Endothelial cell of umbilical vein (primary cell): ENCODE measurements around the gene GABRR2. TPM values are rescaled to one million over a fixed set of nuclear protein-coding genes. Genes with fewer than 3 reads are reported as not detected.

Experiments
- BruUV-seq: library from RNA; stranded (reverse); fragments of 400-500 nt; replicated peaks from 2 replicates; lab custom pipeline; 2021; lab: Mats Ljungman, UMichigan
- CTCF ChIA-PET: fragments of 300-600, 350-600 bp; sonication (Branson Sonifier 250); formaldehyde crosslinking; loops from one replicate; lab custom pipeline; 2021; ENCODE audit warnings: antibody characterized with exemption, inconsistent platforms; lab: Charles Lee
- POLR2A ChIA-PET: fragments of 300-600, 350-600 bp; sonication (Branson Sonifier 250); formaldehyde crosslinking; loops from one replicate; lab custom pipeline; 2021; ENCODE audit warnings: antibody characterized with exemption, inconsistent platforms; lab: Charles Lee
- DNase-seq: peaks from one replicate; pipeline ENCODE4 v3.0.0-alpha.2; 2011; ENCODE audit warnings: low read depth, low spot score
- FAIRE-seq: peaks from 2 replicates; lab custom pipeline; 2011; peaks lifted over from hg19 to GRCh38; lab: Jason Lieb, UNC
- H2AFZ ChIP-seq: 2 replicates; pipeline ENCODE4 v1.6.0; 2012; ENCODE audit warnings: low read depth, low read length, control low read depth, inconsistent platforms
- H3K27ac ChIP-seq: 2 replicates; pipeline ENCODE4 v1.5.1; 2011; ENCODE audit warnings: low read depth, mild to moderate bottlenecking, control low read depth, low read length, moderate library complexity; ENCODE audit not compliant: insufficient read depth
- H3K27me3 ChIP-seq, 2 experiments: 2 replicates each; pipeline versions ENCODE4 v1.6.0 to v1.6.1; 2011; ENCODE audit warnings: low read length in 2 of 2, mixed read lengths in 1 of 2; ENCODE audit not compliant: control insufficient read depth in 2 of 2, insufficient read depth in 2 of 2
- H3K36me3 ChIP-seq, 2 experiments: 2 replicates in 1 of 2; 3 replicates in 1 of 2; pipeline ENCODE4 v1.5.1; 2011; ENCODE audit warnings: low read length in 2 of 2, mild to moderate bottlenecking in 1 of 2, moderate library complexity in 1 of 2; ENCODE audit not compliant: control insufficient read depth in 2 of 2, insufficient read depth in 2 of 2; ENCODE audit errors: extremely low read depth in 1 of 2
- H3K4me1 ChIP-seq: 3 replicates; pipeline ENCODE4 v1.5.1; 2011; ENCODE audit warnings: mild to moderate bottlenecking, low read length; ENCODE audit not compliant: control insufficient read depth, insufficient read depth; ENCODE audit errors: extremely low read depth
- H3K4me2 ChIP-seq: 2 replicates; pipeline ENCODE4 v1.6.1; 2011; ENCODE audit warnings: low read length, control low read depth, mixed read lengths; ENCODE audit not compliant: insufficient read depth
- H3K4me3 ChIP-seq, 3 experiments: fragments of 200-600 bp in 1 of 3; sonication (generic), shearing (Covaris generic) in 1 of 3; replicated peaks in 1 of 3; 2 replicates each; pipeline ENCODE4 v1.5.1; 2011 to 2016; ENCODE audit warnings: control low read depth in 3 of 3, low read length in 3 of 3, mild to moderate bottlenecking in 2 of 3, inconsistent platforms in 1 of 3, low read depth in 1 of 3, moderate library complexity in 1 of 3; ENCODE audit not compliant: insufficient read depth in 1 of 3
- H3K79me2 ChIP-seq: 2 replicates; pipeline ENCODE4 v1.6.0; 2012; ENCODE audit warnings: low read length, inconsistent platforms; ENCODE audit not compliant: control insufficient read depth, insufficient read depth
- H3K9ac ChIP-seq: replicated peaks from 2 replicates; pipeline ENCODE3; 2011; ENCODE audit warnings: low read length, control low read depth; ENCODE audit not compliant: insufficient read depth; ENCODE audit errors: extremely low read depth
- H3K9me1 ChIP-seq: replicated peaks from 3 replicates; pipeline ENCODE4 v1.6.0; 2011; ENCODE audit warnings: mild to moderate bottlenecking, low read length; ENCODE audit not compliant: control insufficient read depth, insufficient read depth; ENCODE audit errors: extremely low read depth
- H3K9me3 ChIP-seq: replicated peaks from 2 replicates; pipeline ENCODE4 v1.5.1; 2012; ENCODE audit warnings: low read length, inconsistent platforms; ENCODE audit not compliant: control insufficient read depth, insufficient read depth
- H4K20me1 ChIP-seq: replicated peaks from 2 replicates; pipeline ENCODE3; 2011; ENCODE audit warnings: mild to moderate bottlenecking, low read length; ENCODE audit not compliant: control insufficient read depth, insufficient read depth; ENCODE audit errors: extremely low read depth
- EZH2 ChIP-seq: IDR thresholded peaks from 2 replicates; pipeline ENCODE4 v1.6.1; 2012; ENCODE audit warnings: borderline replicate concordance, low read depth, mild to moderate bottlenecking, moderate library complexity, low read length, inconsistent platforms; ENCODE audit not compliant: severe bottlenecking
- FOS ChIP-seq: IDR thresholded peaks from 2 replicates; pipeline ENCODE4 v1.6.1; 2011; ENCODE audit warnings: mild to moderate bottlenecking, low read length, moderate library complexity, borderline replicate concordance; ENCODE audit not compliant: insufficient read depth
- GATA2 ChIP-seq: IDR thresholded peaks from 2 replicates; pipeline ENCODE4 v1.7.0; 2011; ENCODE audit warnings: low read depth, mild to moderate bottlenecking, moderate library complexity, mixed read lengths, low read length; ENCODE audit not compliant: insufficient read length, insufficient read depth
- JUN ChIP-seq: IDR thresholded peaks from 2 replicates; pipeline ENCODE4 v1.6.1; 2011; ENCODE audit warnings: borderline replicate concordance, low read depth; ENCODE audit not compliant: insufficient read length, insufficient read depth
- MYC ChIP-seq: IDR thresholded peaks from one replicate; pipeline ENCODE4 v1.6.1; 2011; ENCODE audit warnings: mild to moderate bottlenecking, low read depth, low read length
- POLR2A ChIP-seq: IDR thresholded peaks from 2 replicates; pipeline ENCODE4 v1.6.1; 2012; ENCODE audit warnings: low read depth, mild to moderate bottlenecking, control low read depth, low read length
- POLR2AphosphoS5 ChIP-seq: IDR thresholded peaks from 2 replicates; pipeline ENCODE4 v1.6.1; 2012; ENCODE audit warnings: low read depth, mild to moderate bottlenecking, control low read depth, low read length, moderate library complexity; ENCODE audit not compliant: insufficient read depth
- dilution Hi-C: fragments of 300-500 bp; cut with MboI; formaldehyde crosslinking; loops from one replicate; pipeline ENCODE4 v1.15.0; 2019; ENCODE audit warnings: low sequenced_read_pairs; ENCODE audit not compliant: extremely low pct_ligation_motif_present
- intact Hi-C: fragments of 100-400 bp; cut with micrococcal nuclease; formaldehyde crosslinking; loops from one replicate; pipeline ENCODE4 v1.10.0; 2022
- polyA plus RNA-seq, 4 experiments: library from polyadenylated mRNA; depleted of rRNA in 3 of 4; stranded (reverse) in 3 of 4; unstranded in 1 of 4; fragments of >200 nt; gene quantifications; 2 replicates each; pipeline versions ENCODE4 v1.2.1 to v1.2.3, GENCODE V29; 2011 to 2012; ENCODE audit warnings: missing spikeins in 1 of 4
- total RNA-seq: library from RNA; stranded (reverse); gene quantifications from 2 replicates; pipeline ENCODE4 v1.2.3, GENCODE V29; 2021
- TF ChIP-seq, protein P1 (sequence below), 2 donors: IDR thresholded peaks; 1 replicate in 1 of 2; 2 replicates in 1 of 2; pipeline ENCODE4 v1.5.1; 2011; ENCODE audit warnings: low read length in 2 of 2, mild to moderate bottlenecking in 2 of 2, moderate library complexity in 2 of 2, control low read depth in 1 of 2, inconsistent platforms in 1 of 2, low read depth in 1 of 2; ENCODE audit not compliant: insufficient read depth in 1 of 2; ENCODE audit errors: extremely low read depth in 1 of 2
- TF ChIP-seq, protein P2 (sequence below): IDR thresholded peaks from 2 replicates; pipeline ENCODE4 v1.6.1; 2011; ENCODE audit not compliant: insufficient read depth, insufficient read length

Gene GABRR2
- total and polyA plus RNA-seq, 2 donors (not counting 3 experiments of a cell fraction or from before 2014, with no cell fraction given), result 1.4 to 3.6 TPM

DNA sequence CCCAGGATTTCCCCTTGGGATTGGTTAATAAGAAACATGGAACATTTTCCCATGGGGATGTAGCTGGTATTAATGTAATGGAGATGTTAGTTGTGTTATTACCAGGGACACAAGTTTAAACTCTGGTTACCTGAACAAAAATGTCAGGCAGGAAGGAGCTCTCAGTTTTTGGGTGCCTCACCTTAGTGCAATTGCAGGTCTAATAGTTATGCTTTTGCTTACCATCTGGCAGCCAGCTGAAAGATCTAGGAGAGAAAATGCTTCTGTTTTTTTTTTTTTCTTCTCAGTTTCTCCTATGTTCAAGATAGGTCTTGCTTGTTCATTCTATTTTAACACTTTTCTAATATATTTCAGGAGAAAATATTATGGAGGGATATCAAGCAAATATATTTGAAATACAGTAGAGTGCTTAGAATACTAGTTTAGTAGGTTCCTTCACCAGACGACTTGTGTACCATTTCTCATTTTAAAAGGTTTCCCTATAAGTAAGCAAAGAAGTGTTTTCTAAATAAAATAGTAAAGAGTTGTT is 41.6 kb upstream of the GABRR2 start:
- H3K27ac ChIP-seq, result no peak overlapping the region
- no peak overlapping the region for H3K9ac ChIP-seq
- CTCF ChIA-PET, result interaction anchor here (1.9 to 4.4 kb wide), 4 partner anchors 9 to 45 kb away, joined by 7 to 56 read pairs (median 24); no protein-coding TSS in a partner anchor
- no peaks in the 10 kb centered on the region for H4K20me1 ChIP-seq
- H3K4me1 ChIP-seq, result peaks cover 3% of the 10 kb centered on the region
- H3K9me3 ChIP-seq, result no peaks in the 10 kb centered on the region
- intact Hi-C loops (no loop called here), dilution Hi-C loops (no loop called here)
- BruUV-seq, result no TSS peak
- TF ChIP-seq POLR2AphosphoS5, result no peak
- TF ChIP-seq EZH2, result no peak
- no peak for TF ChIP-seq POLR2A
- TF ChIP-seq GATA2, result no peak
- TF ChIP-seq, protein P1, sequence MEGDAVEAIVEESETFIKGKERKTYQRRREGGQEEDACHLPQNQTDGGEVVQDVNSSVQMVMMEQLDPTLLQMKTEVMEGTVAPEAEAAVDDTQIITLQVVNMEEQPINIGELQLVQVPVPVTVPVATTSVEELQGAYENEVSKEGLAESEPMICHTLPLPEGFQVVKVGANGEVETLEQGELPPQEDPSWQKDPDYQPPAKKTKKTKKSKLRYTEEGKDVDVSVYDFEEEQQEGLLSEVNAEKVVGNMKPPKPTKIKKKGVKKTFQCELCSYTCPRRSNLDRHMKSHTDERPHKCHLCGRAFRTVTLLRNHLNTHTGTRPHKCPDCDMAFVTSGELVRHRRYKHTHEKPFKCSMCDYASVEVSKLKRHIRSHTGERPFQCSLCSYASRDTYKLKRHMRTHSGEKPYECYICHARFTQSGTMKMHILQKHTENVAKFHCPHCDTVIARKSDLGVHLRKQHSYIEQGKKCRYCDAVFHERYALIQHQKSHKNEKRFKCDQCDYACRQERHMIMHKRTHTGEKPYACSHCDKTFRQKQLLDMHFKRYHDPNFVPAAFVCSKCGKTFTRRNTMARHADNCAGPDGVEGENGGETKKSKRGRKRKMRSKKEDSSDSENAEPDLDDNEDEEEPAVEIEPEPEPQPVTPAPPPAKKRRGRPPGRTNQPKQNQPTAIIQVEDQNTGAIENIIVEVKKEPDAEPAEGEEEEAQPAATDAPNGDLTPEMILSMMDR (IDR thresholded peaks at IDR 0.05; ENCODE audit: extremely low read depth in 1 of 2, insufficient read depth in 1 of 2, low read depth in 1 of 2, low read length in 2 of 2), result no peak
- TF ChIP-seq FOS, result no peak
- TF ChIP-seq, protein P2, sequence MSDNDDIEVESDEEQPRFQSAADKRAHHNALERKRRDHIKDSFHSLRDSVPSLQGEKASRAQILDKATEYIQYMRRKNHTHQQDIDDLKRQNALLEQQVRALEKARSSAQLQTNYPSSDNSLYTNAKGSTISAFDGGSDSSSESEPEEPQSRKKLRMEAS, result no peak
- no peak for TF ChIP-seq MYC
- TF ChIP-seq JUN, result no peak
- no peaks in the 10 kb centered on the region for H3K9me1 ChIP-seq
- no peak for FAIRE-seq
- no peak overlapping the region for H3K4me2 ChIP-seq
- peaks cover 8% of the 10 kb centered on the region for H3K79me2 ChIP-seq
- H2AFZ ChIP-seq, result no peak overlapping the region
- no peak overlapping the region for H3K4me3 ChIP-seq
- POLR2A ChIA-PET, result interaction anchor here (0.9 to 1.2 kb wide), 2 partner anchors 9 to 276 kb away, joined by 3 to 4 read pairs; partner anchors contain the start of gene PNRC1
- no peaks in the 10 kb centered on the region for H3K36me3 ChIP-seq
- no peaks in the 10 kb centered on the region for H3K27me3 ChIP-seq
- DNase-seq, result no peak
